ENCODE measurements around the gene AUTS2.

Gene AUTS2

GRCh38 chr7:69833964-69834363 is 235.7 kb downstream of the AUTS2 start:
- ChIA-PET CTCF (no interaction called here), POLR2A (no interaction called here)
- no peak overlapping the region for H3K4me3 ChIP-seq (ENCODE audit: low read depth, low read length)
- DNase-seq (ENCODE audit: low read depth, low spot score): no peak
- TF ChIP-seq, protein P1, sequence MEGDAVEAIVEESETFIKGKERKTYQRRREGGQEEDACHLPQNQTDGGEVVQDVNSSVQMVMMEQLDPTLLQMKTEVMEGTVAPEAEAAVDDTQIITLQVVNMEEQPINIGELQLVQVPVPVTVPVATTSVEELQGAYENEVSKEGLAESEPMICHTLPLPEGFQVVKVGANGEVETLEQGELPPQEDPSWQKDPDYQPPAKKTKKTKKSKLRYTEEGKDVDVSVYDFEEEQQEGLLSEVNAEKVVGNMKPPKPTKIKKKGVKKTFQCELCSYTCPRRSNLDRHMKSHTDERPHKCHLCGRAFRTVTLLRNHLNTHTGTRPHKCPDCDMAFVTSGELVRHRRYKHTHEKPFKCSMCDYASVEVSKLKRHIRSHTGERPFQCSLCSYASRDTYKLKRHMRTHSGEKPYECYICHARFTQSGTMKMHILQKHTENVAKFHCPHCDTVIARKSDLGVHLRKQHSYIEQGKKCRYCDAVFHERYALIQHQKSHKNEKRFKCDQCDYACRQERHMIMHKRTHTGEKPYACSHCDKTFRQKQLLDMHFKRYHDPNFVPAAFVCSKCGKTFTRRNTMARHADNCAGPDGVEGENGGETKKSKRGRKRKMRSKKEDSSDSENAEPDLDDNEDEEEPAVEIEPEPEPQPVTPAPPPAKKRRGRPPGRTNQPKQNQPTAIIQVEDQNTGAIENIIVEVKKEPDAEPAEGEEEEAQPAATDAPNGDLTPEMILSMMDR (IDR thresholded peaks at IDR 0.05; ENCODE audit: insufficient read depth, low read length, missing control alignments): no peak

DNA sequence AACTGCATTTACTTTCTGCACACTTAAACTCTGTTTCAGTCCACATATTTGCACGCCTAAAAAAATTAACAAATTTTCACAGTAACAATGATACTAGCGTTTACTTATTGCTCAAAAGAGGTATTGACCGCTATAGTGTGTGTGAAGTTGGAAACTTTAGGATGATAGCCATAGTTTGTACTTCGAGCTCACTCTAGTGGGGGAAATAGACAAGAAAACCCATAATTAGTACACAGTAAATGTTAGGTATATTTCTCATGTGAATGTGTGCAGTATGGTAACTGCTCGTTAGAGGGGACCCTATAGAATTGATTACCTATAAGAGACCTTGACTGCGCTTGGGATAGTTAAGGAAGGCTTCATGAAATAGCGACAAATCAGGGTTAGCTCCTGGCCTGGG is 238.4 kb downstream of the AUTS2 start:
- CTCF ChIA-PET: no interaction called here
- DNase-seq (ENCODE audit: low read depth, low spot score): no peak
- no peak overlapping the region for H3K4me3 ChIP-seq (ENCODE audit: low read depth, low read length)
- POLR2A ChIA-PET: no interaction called here
- TF ChIP-seq, protein P1 (IDR thresholded peaks at IDR 0.05; ENCODE audit: insufficient read depth, low read length, missing control alignments): no peak

DNA sequence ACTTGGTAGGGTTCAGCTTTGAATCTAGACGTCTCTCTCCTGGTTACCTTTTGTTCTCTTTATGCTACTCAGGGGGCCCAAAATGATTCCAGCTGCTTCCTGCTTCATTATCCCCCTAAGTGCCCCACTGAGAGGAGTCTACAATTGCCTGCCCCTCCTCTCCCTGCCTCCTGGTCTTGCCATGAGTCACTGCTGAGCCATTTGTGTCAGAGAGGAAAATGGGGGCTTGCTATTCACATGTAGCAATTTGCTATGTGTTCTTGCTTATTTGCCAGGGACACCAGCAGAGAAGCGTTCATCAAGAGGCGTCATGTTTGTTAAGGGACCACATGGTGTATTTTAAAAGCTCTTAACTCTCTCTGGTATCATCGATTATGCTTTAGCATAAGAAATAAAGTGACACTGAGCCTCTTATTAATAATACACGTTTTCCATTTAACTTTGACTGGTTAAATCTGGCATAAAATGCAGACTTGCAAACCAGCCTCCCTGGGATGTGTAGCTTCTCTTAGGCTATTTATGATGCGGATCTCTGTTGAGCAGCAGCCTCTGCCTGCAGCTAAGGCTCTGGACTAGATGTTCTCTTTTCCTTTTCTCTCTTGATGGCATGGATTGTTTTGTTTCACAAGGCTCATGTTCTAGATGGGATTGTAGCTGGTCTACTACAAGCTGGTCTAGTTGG is 239.3 kb downstream of the AUTS2 start:
- TF ChIP-seq, protein P1 (IDR thresholded peaks at IDR 0.05; ENCODE audit: insufficient read depth, low read length, missing control alignments): no peak
- CTCF ChIA-PET: interaction anchor here (1.5 kb wide), 1 partner anchor 11 kb away, joined by 6 read pairs; no protein-coding TSS in a partner anchor
- POLR2A ChIA-PET: no interaction called here
- H3K4me3 ChIP-seq (ENCODE audit: low read depth, low read length): no peak overlapping the region
- DNase-seq (ENCODE audit: low read depth, low spot score): no peak

GRCh38 chr7:69839782-69840181 is 241.5 kb downstream of the AUTS2 start:
- POLR2A ChIA-PET: interaction anchor here (0.5 kb wide), 1 partner anchor 197 kb away, joined by 3 read pairs; no protein-coding TSS in a partner anchor

DNA sequence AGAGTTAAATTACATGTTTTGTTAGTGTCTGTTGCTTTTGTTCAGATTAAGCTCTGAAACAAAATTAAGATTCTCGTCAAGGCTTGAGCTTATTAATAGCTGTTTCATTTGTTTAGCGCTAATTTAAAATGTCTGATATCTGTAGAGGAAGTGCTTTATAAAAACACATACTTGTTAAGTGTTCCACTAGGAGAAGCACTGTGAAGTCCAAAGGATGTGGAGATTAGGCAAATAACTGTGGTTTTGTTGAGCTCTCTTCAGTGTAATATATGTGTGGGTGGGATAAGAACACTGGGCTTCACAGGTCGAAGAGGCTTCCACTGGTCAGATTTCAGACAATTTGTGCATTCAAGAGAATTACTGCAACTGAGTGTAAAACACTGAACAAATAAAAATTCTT is 242.0 kb downstream of the AUTS2 start:
- no peak for DNase-seq (ENCODE audit: low read depth, low spot score)
- POLR2A ChIA-PET: interaction anchor here (0.5 kb wide), 1 partner anchor 197 kb away, joined by 3 read pairs; no protein-coding TSS in a partner anchor
- H3K4me3 ChIP-seq (ENCODE audit: low read depth, low read length): no peak overlapping the region
- CTCF ChIA-PET: interaction anchor here (1.0 kb wide), 1 partner anchor 12 kb away, joined by 3 read pairs; no protein-coding TSS in a partner anchor
- TF ChIP-seq, protein P1 (IDR thresholded peaks at IDR 0.05; ENCODE audit: insufficient read depth, low read length, missing control alignments): no peak

More at GRCh38 chr7:69839782-69840181, 241.5 kb downstream of the AUTS2 start:
- H3K4me3 ChIP-seq (ENCODE audit: low read depth, low read length): no peak overlapping the region
- CTCF ChIA-PET: no interaction called here
- no peak for DNase-seq (ENCODE audit: low read depth, low spot score)
- TF ChIP-seq, protein P1 (IDR thresholded peaks at IDR 0.05; ENCODE audit: insufficient read depth, low read length, missing control alignments): no peak

- no peak for DNase-seq (ENCODE audit: low read depth, low spot score)
- CTCF ChIA-PET: no interaction called here
- TF ChIP-seq, protein P1 (IDR thresholded peaks at IDR 0.05; ENCODE audit: insufficient read depth, low read length, missing control alignments): no peak
- POLR2A ChIA-PET: no interaction called here
- no peak overlapping the region for H3K4me3 ChIP-seq (ENCODE audit: low read depth, low read length)
Observed at GRCh38 chr7:69843653-69844052, 245.4 kb downstream of the AUTS2 start.
